ENCODE results near the gene CD9. TPM values are rescaled to one million over a fixed set of nuclear protein-coding genes. Genes with fewer than 3 reads are reported as not detected.

Gene CD9
- total and polyA plus RNA-seq, 7 experiments from 2014 or later = 3.8 to 19.3 (median 8.9) TPM

DNA sequence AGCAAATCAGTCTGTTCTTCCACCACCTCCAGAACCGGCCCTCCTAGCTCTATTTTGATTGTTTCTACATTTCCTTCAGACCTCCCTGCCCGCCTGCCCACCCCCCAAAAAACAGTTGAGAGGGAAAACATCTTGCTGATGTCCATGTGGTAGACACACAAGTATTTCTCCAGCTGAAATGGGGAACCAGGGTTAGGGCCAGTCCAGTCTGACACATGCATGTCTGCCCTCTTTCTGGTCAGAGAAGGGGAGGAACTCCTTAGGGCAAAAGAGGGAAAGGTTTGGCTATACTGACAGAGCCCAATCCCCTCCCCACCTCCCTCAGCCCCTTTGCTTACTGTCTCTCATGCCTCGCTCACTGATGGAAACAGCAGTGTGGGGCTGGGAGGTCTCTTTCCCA is 3.4 kb downstream of the CD9 start:
- intact Hi-C loops (cut with micrococcal nuclease) = no loop called here

DNA sequence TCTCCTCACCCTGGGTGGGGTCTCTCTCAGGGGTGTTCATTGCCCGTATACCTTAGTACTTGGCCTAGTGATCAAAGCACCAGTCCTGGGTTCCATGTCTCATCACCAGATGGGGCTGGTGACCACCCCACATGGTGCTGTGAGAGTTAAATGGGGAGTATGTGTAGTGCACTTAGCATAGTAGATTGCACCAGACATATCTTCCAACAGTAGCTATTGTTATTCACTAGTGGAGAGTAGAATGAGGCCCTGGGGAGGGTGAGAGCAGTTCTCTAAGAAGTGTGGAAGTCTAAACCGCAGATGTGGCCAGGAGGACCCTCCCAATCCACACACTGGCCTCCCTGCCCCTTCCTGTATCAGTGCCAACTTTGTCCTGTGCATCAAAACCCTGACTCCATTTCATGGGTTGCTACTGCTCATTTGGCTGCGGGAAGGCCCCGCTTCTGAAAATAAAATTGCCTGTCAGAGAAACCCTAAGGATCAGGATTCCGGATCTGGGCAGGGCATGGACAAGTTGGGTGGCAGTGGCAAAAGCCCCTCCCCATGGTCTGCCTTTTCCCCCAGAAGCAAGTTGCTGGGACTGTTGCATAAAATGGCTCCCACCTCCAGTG is 4.4 kb downstream of the CD9 start:
- Mint-ChIP-seq H3K4me3 (no peak overlapping the region), H3K27ac (peak overlapping the region in 1 of 9 donors; percentile 49), H3K9me3 (no peaks in the 10 kb centered on the region), H3K27me3 (peaks cover 17 to 37% (median 26%) of the 10 kb centered on the region in 5 donors), H3K4me1 (peaks cover 7 to 28% (median 23%) of the 10 kb centered on the region in 7 donors), H3K36me3 (peaks cover 0 to 2% (median 0%) of the 10 kb centered on the region in 5 donors)
- Histone ChIP-seq H3K4me3 (ENCODE audit: low read length) (no peak overlapping the region), H3K9me3 (ENCODE audit: control insufficient read depth in 2 of 3, low read length in 3 of 3) (no peaks in the 10 kb centered on the region), H3K36me3 (ENCODE audit: control insufficient read depth in 2 of 3, insufficient read depth in 3 of 3, low read length in 3 of 3) (no peaks in the 10 kb centered on the region), H3K27me3 (ENCODE audit: control insufficient read depth in 2 of 2, insufficient read depth in 2 of 2, low read length in 2 of 2) (peaks cover 0 to 3% of the 10 kb centered on the region in 2 donors), H3K27ac (ENCODE audit: low read depth, low read length) (no peak overlapping the region), H3K4me1 (ENCODE audit: control insufficient read depth in 2 of 2, insufficient read depth in 2 of 2, low read length in 2 of 2) (peaks cover 0 to 9% of the 10 kb centered on the region in 2 donors)
- no peak for ATAC-seq
- POLR2A ChIA-PET = no interaction called here
- CTCF ChIA-PET = interaction anchor here (0.6 to 1.3 kb wide), 2 partner anchors 9 kb away, joined by 3 to 6 read pairs; no protein-coding TSS in a partner anchor
- DNase-seq = no peak
- intact Hi-C loops (cut with micrococcal nuclease) = no loop called here

More for the DNA sequence above, 3.4 kb downstream of the CD9 start:
- POLR2A ChIA-PET = no interaction called here
- peaks cover 0 to 3% of the 10 kb centered on the region in 2 donors for H3K27me3 ChIP-seq (ENCODE audit: control insufficient read depth in 2 of 2, insufficient read depth in 2 of 2, low read length in 2 of 2)
- peaks cover 0 to 9% of the 10 kb centered on the region in 2 donors for H3K4me1 ChIP-seq (ENCODE audit: control insufficient read depth in 2 of 2, insufficient read depth in 2 of 2, low read length in 2 of 2)
- no peak for ATAC-seq
- H3K36me3 ChIP-seq (ENCODE audit: control insufficient read depth in 2 of 3, insufficient read depth in 3 of 3, low read length in 3 of 3) = no peaks in the 10 kb centered on the region
- no peak overlapping the region for H3K4me3 ChIP-seq (ENCODE audit: low read length)
- CTCF ChIA-PET = interaction anchor here (1.3 kb wide), 1 partner anchor 8 kb away, joined by 6 read pairs; no protein-coding TSS in a partner anchor
- Mint-ChIP-seq H3K27me3 (peaks cover 17 to 45% (median 36%) of the 10 kb centered on the region in 5 donors), H3K4me1 (peaks cover 7 to 34% (median 27%) of the 10 kb centered on the region in 7 donors), H3K9me3 (no peaks in the 10 kb centered on the region), H3K27ac (no peak overlapping the region), H3K4me3 (no peak overlapping the region), H3K36me3 (peaks cover 0 to 2% (median 0%) of the 10 kb centered on the region in 5 donors)
- DNase-seq = no peak
- no peak overlapping the region for H3K27ac ChIP-seq (ENCODE audit: low read depth, low read length)
- H3K9me3 ChIP-seq (ENCODE audit: control insufficient read depth in 2 of 3, low read length in 3 of 3) = no peaks in the 10 kb centered on the region

DNA sequence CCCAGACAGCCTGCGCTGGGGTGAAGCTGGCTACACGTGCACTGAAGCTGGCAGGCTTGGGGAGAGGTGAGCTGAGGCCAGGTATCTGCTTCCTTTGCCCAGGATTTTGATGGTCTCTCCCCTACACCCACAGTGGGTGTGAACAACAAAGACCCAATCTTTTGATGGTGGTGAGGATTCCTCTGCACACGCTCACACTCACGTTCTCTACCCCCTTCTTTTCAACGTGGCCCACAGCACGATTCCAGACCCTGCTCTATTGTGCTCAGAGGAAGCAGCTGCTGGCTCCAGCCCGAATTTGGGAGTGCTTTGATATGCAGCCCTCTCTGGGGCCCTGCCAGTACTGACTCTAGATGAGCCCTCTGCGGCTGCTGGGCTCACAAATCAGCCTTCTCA is 4.9 kb downstream of the CD9 start:
- Histone ChIP-seq H3K27me3 (ENCODE audit: control insufficient read depth in 2 of 2, insufficient read depth in 2 of 2, low read length in 2 of 2) (peaks cover 0 to 3% of the 10 kb centered on the region in 2 donors), H3K4me3 (ENCODE audit: low read length) (no peak overlapping the region), H3K27ac (ENCODE audit: low read depth, low read length) (no peak overlapping the region), H3K36me3 (ENCODE audit: control insufficient read depth in 2 of 3, insufficient read depth in 3 of 3, low read length in 3 of 3) (no peaks in the 10 kb centered on the region), H3K4me1 (ENCODE audit: control insufficient read depth in 2 of 2, insufficient read depth in 2 of 2, low read length in 2 of 2) (peaks cover 0 to 9% of the 10 kb centered on the region in 2 donors), H3K9me3 (ENCODE audit: control insufficient read depth in 2 of 3, low read length in 3 of 3) (no peaks in the 10 kb centered on the region)
- ATAC-seq = peak; percentile 24
- peaks cover 17 to 37% (median 25%) of the 10 kb centered on the region in 5 donors for H3K27me3 Mint-ChIP-seq
- intact Hi-C loops (cut with micrococcal nuclease) = no loop called here
- peaks cover 7 to 26% (median 21%) of the 10 kb centered on the region in 7 donors for H3K4me1 Mint-ChIP-seq
- DNase-seq = no peak
- peaks cover 0 to 2% (median 0%) of the 10 kb centered on the region in 5 donors for H3K36me3 Mint-ChIP-seq
- ChIA-PET CTCF (interaction anchor here (0.6 kb wide), 1 partner anchor 10 kb away, joined by 3 read pairs; no protein-coding TSS in a partner anchor), POLR2A (no interaction called here)
- H3K4me3 Mint-ChIP-seq = no peak overlapping the region
- H3K27ac Mint-ChIP-seq = no peak overlapping the region
- no peaks in the 10 kb centered on the region for H3K9me3 Mint-ChIP-seq

DNA sequence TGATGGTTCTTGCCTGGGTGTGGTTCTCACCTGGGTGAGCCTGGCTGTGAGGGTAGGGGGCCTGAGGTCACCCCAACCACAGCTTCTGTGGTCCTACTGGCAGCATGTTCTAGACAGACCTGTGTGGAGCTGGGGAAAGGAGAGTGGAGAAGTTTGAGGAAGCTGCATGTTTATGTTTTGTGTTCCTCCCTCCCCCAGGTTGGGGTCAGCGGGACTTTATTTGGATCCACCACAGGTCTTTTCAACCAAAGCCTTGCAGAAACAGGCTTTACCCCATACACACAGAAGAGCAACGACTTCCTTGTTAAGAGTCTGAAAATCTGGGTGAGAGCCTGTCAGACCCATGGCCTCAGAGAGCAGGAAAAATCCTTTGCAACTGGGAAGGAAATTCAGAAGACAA is 5.6 kb downstream of the CD9 start:
- Mint-ChIP-seq H3K4me1 (peaks cover 7 to 29% (median 22%) of the 10 kb centered on the region in 7 donors), H3K9me3 (no peaks in the 10 kb centered on the region), H3K36me3 (peaks cover 0 to 2% (median 0%) of the 10 kb centered on the region in 5 donors), H3K4me3 (no peak overlapping the region), H3K27ac (peak overlapping the region in 1 of 9 donors; percentile 9), H3K27me3 (peaks cover 17 to 37% (median 25%) of the 10 kb centered on the region in 5 donors)
- no peaks in the 10 kb centered on the region for H3K9me3 ChIP-seq (ENCODE audit: control insufficient read depth in 2 of 3, low read length in 3 of 3)
- intact Hi-C loops (cut with micrococcal nuclease) = no loop called here
- DNase-seq (no peak), ATAC-seq (no peak)
- H3K27me3 ChIP-seq (ENCODE audit: control insufficient read depth in 2 of 2, insufficient read depth in 2 of 2, low read length in 2 of 2) = peaks cover 0 to under 1% of the 10 kb centered on the region in 2 donors
- no peak overlapping the region for H3K27ac ChIP-seq (ENCODE audit: low read depth, low read length)
- H3K4me3 ChIP-seq (ENCODE audit: low read length) = no peak overlapping the region
- H3K4me1 ChIP-seq (ENCODE audit: control insufficient read depth in 2 of 2, insufficient read depth in 2 of 2, low read length in 2 of 2) = peaks cover 0 to 9% of the 10 kb centered on the region in 2 donors
- POLR2A ChIA-PET = no interaction called here
- CTCF ChIA-PET = no interaction called here
- H3K36me3 ChIP-seq (ENCODE audit: control insufficient read depth in 2 of 3, insufficient read depth in 3 of 3, low read length in 3 of 3) = no peaks in the 10 kb centered on the region

GRCh38 chr12:6206327-6206726 is 6.1 kb downstream of the CD9 start:
- ATAC-seq (no peak), DNase-seq (no peak)
- Mint-ChIP-seq H3K9me3 (no peaks in the 10 kb centered on the region), H3K36me3 (no peaks in the 10 kb centered on the region), H3K4me3 (no peak overlapping the region), H3K4me1 (peaks cover 4 to 23% (median 17%) of the 10 kb centered on the region in 7 donors), H3K27ac (no peak overlapping the region), H3K27me3 (peaks cover 17 to 33% (median 20%) of the 10 kb centered on the region in 5 donors)
- H3K27me3 ChIP-seq (ENCODE audit: control insufficient read depth in 2 of 2, insufficient read depth in 2 of 2, low read length in 2 of 2) = no peaks in the 10 kb centered on the region
- no peak overlapping the region for H3K27ac ChIP-seq (ENCODE audit: low read depth, low read length)
- H3K4me1 ChIP-seq (ENCODE audit: control insufficient read depth in 2 of 2, insufficient read depth in 2 of 2, low read length in 2 of 2) = peaks cover 0 to 5% of the 10 kb centered on the region in 2 donors
- ChIA-PET POLR2A (no interaction called here), CTCF (interaction anchor here (0.6 to 1.2 kb wide), 2 partner anchors 71 to 220 kb away, joined by 3 read pairs; no protein-coding TSS in a partner anchor)
- no peaks in the 10 kb centered on the region for H3K36me3 ChIP-seq (ENCODE audit: control insufficient read depth in 2 of 3, insufficient read depth in 3 of 3, low read length in 3 of 3)
- H3K9me3 ChIP-seq (ENCODE audit: control insufficient read depth in 2 of 3, low read length in 3 of 3) = no peaks in the 10 kb centered on the region
- intact Hi-C loops (cut with micrococcal nuclease) = no loop called here
- H3K4me3 ChIP-seq (ENCODE audit: low read length) = no peak overlapping the region

DNA sequence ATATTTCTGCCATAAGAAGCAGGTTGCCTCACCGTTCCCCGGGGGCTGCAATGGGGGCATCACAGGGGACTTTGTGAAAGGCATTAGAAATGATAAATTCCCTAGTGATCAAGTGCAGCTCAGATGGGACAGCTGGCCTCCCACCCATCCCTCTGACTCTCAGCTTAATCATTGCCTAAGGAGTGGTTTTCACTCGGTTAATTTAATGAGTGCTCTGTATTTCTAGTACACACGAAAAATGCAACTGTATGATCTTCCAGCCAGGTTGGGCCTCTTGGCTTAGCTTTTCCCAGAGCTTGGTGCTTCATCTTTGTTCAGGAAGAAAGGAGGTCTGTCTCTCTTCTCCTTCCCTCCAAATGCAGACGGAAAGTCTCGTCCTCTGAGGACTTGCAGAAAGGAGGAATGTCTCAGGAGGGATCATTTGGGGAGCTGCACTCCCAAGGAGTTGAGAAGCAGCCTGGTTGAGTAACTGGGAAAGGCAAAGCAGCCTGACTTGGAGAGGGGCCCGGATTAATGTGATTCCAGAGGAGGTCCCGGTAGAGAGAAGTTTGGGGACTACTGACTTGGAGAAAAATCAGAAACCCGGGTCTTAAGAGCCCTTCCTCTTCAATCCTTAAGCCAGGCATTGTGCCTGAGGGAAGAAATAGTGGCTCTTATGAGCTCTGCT is 7.2 kb downstream of the CD9 start:
- Histone ChIP-seq H3K9me3 (ENCODE audit: control insufficient read depth in 2 of 3, low read length in 3 of 3) (no peaks in the 10 kb centered on the region), H3K36me3 (ENCODE audit: control insufficient read depth in 2 of 3, insufficient read depth in 3 of 3, low read length in 3 of 3) (no peaks in the 10 kb centered on the region), H3K4me3 (ENCODE audit: low read length) (no peak overlapping the region), H3K4me1 (ENCODE audit: control insufficient read depth in 2 of 2, insufficient read depth in 2 of 2, low read length in 2 of 2) (no peaks in the 10 kb centered on the region), H3K27me3 (ENCODE audit: control insufficient read depth in 2 of 2, insufficient read depth in 2 of 2, low read length in 2 of 2) (no peaks in the 10 kb centered on the region), H3K27ac (ENCODE audit: low read depth, low read length) (no peak overlapping the region)
- H3K4me1 Mint-ChIP-seq = peaks cover 0 to 19% (median 11%) of the 10 kb centered on the region in 7 donors
- ATAC-seq (no peak), DNase-seq (no peak)
- CTCF ChIA-PET = interaction anchor here (0.6 to 1.2 kb wide), 4 partner anchors 12 to 221 kb away, joined by 3 to 4 read pairs (median 4); no protein-coding TSS in a partner anchor
- intact Hi-C loops (cut with micrococcal nuclease) = no loop called here
- POLR2A ChIA-PET = no interaction called here
- H3K27me3 Mint-ChIP-seq = peaks cover 9 to 23% (median 16%) of the 10 kb centered on the region in 5 donors
- no peak overlapping the region for H3K27ac Mint-ChIP-seq
- no peaks in the 10 kb centered on the region for H3K36me3 Mint-ChIP-seq
- no peaks in the 10 kb centered on the region for H3K9me3 Mint-ChIP-seq
- no peak overlapping the region for H3K4me3 Mint-ChIP-seq

Measured in naive thymus-derived CD4-positive, alpha-beta T cell (primary cell).